HUES48 (cell line): ENCODE measurements around the gene GK.

Source experiments
- H3K27ac ChIP-seq: one replicate; pipeline ENCODE4 v1.7.0; 2013; ENCODE audit warnings: low read depth, low read length, inconsistent platforms
- H3K27me3 ChIP-seq: 2 replicates; pipeline ENCODE4 v1.6.1; 2013; ENCODE audit warnings: mild to moderate bottlenecking, low read length; ENCODE audit not compliant: control insufficient read depth, insufficient read depth
- H3K36me3 ChIP-seq: 2 replicates; pipeline ENCODE4 v1.6.1; 2013; ENCODE audit warnings: low read length; ENCODE audit not compliant: control insufficient read depth, insufficient read depth
- H3K4me1 ChIP-seq: 2 replicates; pipeline ENCODE4 v1.6.1; 2013; ENCODE audit warnings: mild to moderate bottlenecking, low read length; ENCODE audit not compliant: control insufficient read depth, insufficient read depth
- H3K4me3 ChIP-seq: 2 replicates; pipeline ENCODE4 v1.5.1; 2013; ENCODE audit warnings: mild to moderate bottlenecking, low read depth, low read length
- H3K9ac ChIP-seq: 2 replicates; pipeline ENCODE4 v1.6.1; 2013; ENCODE audit warnings: mild to moderate bottlenecking, low read depth, low read length, moderate library complexity
- H3K9me3 ChIP-seq: 2 replicates; pipeline ENCODE4 v1.6.1; 2013; ENCODE audit warnings: low read length; ENCODE audit not compliant: control insufficient read depth, insufficient read depth

Gene GK

GRCh38 chrX:30653415-30654131, at the start of gene GK:
TSS of gene GK (plus strand) at chrX:30653423. CDS start at chrX:30653538, 115 bp downstream.
- Histone ChIP-seq H3K9ac (peak within 1 kb of the TSS; percentile 78), H3K9me3 (no peaks in the 10 kb centered on the region), H3K27me3 (no peaks in the 10 kb centered on the region), H3K36me3 (no peaks in the 10 kb centered on the region), H3K27ac (peak within 1 kb of the TSS; percentile 86), H3K4me1 (peaks cover 12% of the 10 kb centered on the region), H3K4me3 (peak within 1 kb of the TSS; percentile 76)

GRCh38 chrX:30607155-30607554, 46.1 kb upstream of the GK start:
- Histone ChIP-seq H3K9ac (no peak overlapping the region), H3K4me1 (peaks cover 5% of the 10 kb centered on the region; the same call in 1 of the 2 replicates), H3K27me3 (no peaks in the 10 kb centered on the region), H3K27ac (no peak overlapping the region), H3K36me3 (no peaks in the 10 kb centered on the region), H3K9me3 (no peaks in the 10 kb centered on the region), H3K4me3 (no peak overlapping the region)

DNA sequence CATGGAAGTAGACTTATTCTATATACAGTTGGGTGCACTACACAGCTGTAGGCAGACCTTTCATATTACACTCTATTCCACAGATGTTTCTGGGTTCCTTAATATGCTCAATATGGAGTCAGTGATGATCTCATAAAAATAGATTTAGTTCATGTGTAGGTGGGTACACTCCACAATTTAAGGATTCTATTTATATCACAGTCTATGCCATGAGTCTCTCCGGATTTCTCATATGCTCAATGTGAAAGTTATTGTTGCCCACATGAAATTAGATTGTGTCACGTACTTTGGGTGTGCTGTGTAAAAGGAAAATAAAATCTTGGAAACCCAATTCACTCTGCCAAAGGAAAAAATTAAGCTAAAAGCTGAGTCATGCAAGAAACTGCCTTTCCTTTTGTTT, 43.2 kb upstream of the GK start:
- H3K27ac ChIP-seq, result no peak overlapping the region
- H3K9me3 ChIP-seq, result no peaks in the 10 kb centered on the region
- H3K4me3 ChIP-seq, result no peak overlapping the region
- no peaks in the 10 kb centered on the region for H3K36me3 ChIP-seq
- no peaks in the 10 kb centered on the region for H3K27me3 ChIP-seq
- H3K9ac ChIP-seq, result no peak overlapping the region
- H3K4me1 ChIP-seq, result peaks cover 5% of the 10 kb centered on the region; the same call in 1 of the 2 replicates

GRCh38 chrX:30612250-30612655, 41.0 kb upstream of the GK start:
- no peaks in the 10 kb centered on the region for H3K27me3 ChIP-seq
- peaks cover 5% of the 10 kb centered on the region; the same call in 1 of the 2 replicates for H3K9me3 ChIP-seq
- H3K27ac ChIP-seq, result no peak overlapping the region
- no peaks in the 10 kb centered on the region for H3K36me3 ChIP-seq
- H3K9ac ChIP-seq, result no peak overlapping the region
- H3K4me3 ChIP-seq, result no peak overlapping the region
- peaks cover 5% of the 10 kb centered on the region; the same call in 1 of the 2 replicates for H3K4me1 ChIP-seq

GRCh38 chrX:30613721-30614120, 39.5 kb upstream of the GK start:
- Histone ChIP-seq H3K4me1 (peaks cover 5% of the 10 kb centered on the region; the same call in 1 of the 2 replicates), H3K36me3 (no peaks in the 10 kb centered on the region), H3K27ac (no peak overlapping the region), H3K9me3 (peaks cover 5% of the 10 kb centered on the region; the same call in 1 of the 2 replicates), H3K27me3 (no peaks in the 10 kb centered on the region), H3K9ac (no peak overlapping the region), H3K4me3 (no peak overlapping the region)

- no peak overlapping the region for H3K27ac ChIP-seq
- peaks cover 5% of the 10 kb centered on the region; the same call in 1 of the 2 replicates for H3K9me3 ChIP-seq
- no peaks in the 10 kb centered on the region for H3K27me3 ChIP-seq
- H3K4me3 ChIP-seq, result no peak overlapping the region
- H3K9ac ChIP-seq, result no peak overlapping the region
- H3K36me3 ChIP-seq, result no peaks in the 10 kb centered on the region
- peaks cover 4% of the 10 kb centered on the region; the same call in 1 of the 2 replicates for H3K4me1 ChIP-seq
Measured at GRCh38 chrX:30615229-30615628, 38.0 kb upstream of the GK start.

GRCh38 chrX:30618160-30618765, 35.0 kb upstream of the GK start:
- Histone ChIP-seq H3K27me3 (no peaks in the 10 kb centered on the region), H3K27ac (no peak overlapping the region), H3K4me3 (no peak overlapping the region), H3K9me3 (peaks cover 13% of the 10 kb centered on the region), H3K36me3 (no peaks in the 10 kb centered on the region), H3K9ac (no peak overlapping the region), H3K4me1 (no peaks in the 10 kb centered on the region)

DNA sequence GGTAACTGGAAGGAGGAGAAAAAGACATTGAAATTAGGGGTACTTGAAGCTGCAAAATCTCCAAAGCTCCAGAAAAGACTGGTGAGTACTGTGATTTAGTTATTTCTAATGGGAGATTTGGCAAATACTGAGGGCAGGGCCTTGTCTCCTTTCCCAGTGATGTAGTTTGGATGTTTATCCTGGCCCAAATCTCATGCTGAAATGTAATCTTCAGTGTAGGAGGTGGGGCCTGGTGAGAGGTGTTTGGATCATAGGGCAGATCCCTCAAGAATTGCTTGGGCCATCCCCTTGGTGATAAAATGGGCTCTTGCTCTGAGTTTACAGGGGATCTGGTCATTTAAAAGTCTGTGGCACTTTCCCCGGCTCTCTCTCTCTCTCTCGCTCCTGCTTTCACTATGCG, 33.1 kb upstream of the GK start:
- Histone ChIP-seq H3K4me3 (no peak overlapping the region), H3K9ac (no peak overlapping the region), H3K27me3 (no peaks in the 10 kb centered on the region), H3K27ac (no peak overlapping the region), H3K4me1 (no peaks in the 10 kb centered on the region), H3K36me3 (no peaks in the 10 kb centered on the region), H3K9me3 (peaks cover 13% of the 10 kb centered on the region)

- no peaks in the 10 kb centered on the region for H3K4me1 ChIP-seq
- H3K9ac ChIP-seq, result no peak overlapping the region
- no peaks in the 10 kb centered on the region for H3K27me3 ChIP-seq
- H3K4me3 ChIP-seq, result no peak overlapping the region
- peaks cover 13% of the 10 kb centered on the region for H3K9me3 ChIP-seq
- H3K36me3 ChIP-seq, result no peaks in the 10 kb centered on the region
- no peak overlapping the region for H3K27ac ChIP-seq
Measured at GRCh38 chrX:30620980-30621618, 32.1 kb upstream of the GK start.

GRCh38 chrX:30622361-30622760, 30.9 kb upstream of the GK start:
- Histone ChIP-seq H3K9ac (no peak overlapping the region), H3K36me3 (no peaks in the 10 kb centered on the region), H3K27me3 (no peaks in the 10 kb centered on the region), H3K4me3 (no peak overlapping the region), H3K9me3 (peaks cover 9% of the 10 kb centered on the region; the same call in 1 of the 2 replicates), H3K27ac (no peak overlapping the region), H3K4me1 (no peaks in the 10 kb centered on the region)

DNA sequence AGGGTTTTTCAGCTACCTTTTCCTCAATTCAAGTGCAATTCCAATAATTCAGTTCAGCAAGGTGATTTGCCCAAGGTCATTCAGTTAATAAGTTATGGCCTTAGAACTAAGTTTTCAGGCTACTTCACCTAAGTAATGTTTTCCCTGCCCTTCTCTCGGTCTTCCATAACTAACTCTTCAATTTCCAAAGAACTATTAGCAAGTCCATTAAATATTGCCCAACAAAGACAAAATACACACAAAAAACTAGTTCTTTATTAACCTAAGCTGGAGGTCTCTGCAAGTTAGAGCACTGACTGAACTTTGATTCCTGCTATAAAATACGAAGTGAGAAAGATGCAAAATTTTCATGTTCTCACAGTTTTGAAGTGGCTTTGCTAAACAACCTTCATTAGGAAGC, 26.8 kb upstream of the GK start:
- Histone ChIP-seq H3K27ac (no peak overlapping the region), H3K36me3 (no peaks in the 10 kb centered on the region), H3K9ac (no peak overlapping the region), H3K27me3 (no peaks in the 10 kb centered on the region), H3K9me3 (peaks cover 9% of the 10 kb centered on the region; the same call in 1 of the 2 replicates), H3K4me3 (no peak overlapping the region), H3K4me1 (no peaks in the 10 kb centered on the region)
